Kidney (tissue), 14 donors: ENCODE results near the gene HNRNPA1. TPM values are rescaled to one million over a fixed set of nuclear protein-coding genes. Genes with fewer than 3 reads are reported as not detected.

ENCODE experiments used
- DNase-seq, 5 donors: peaks; one replicate each; pipeline ENCODE4 v3.0.0-alpha.2; 2013 to 2020
- FAIRE-seq: peaks from 2 replicates; lab custom pipeline; 2012; peaks lifted over from hg19 to GRCh38; lab: Jason Lieb, UNC
- H3K27ac ChIP-seq, 2 donors: one replicate each; pipeline ENCODE4 v1.7.0; 2013; ENCODE audit warnings: low read depth in 2 of 2, low read length in 2 of 2, inconsistent platforms in 1 of 2
- H3K27me3 ChIP-seq: one replicate; pipeline ENCODE4 v1.7.1; 2013; ENCODE audit warnings: low read length, inconsistent platforms; ENCODE audit not compliant: control insufficient read depth, insufficient read depth
- H3K36me3 ChIP-seq, 3 donors: one replicate each; pipeline versions ENCODE4 v1.7.0 to v1.7.1; 2013; ENCODE audit warnings: low read length in 3 of 3, control low read depth in 1 of 3, inconsistent platforms in 1 of 3; ENCODE audit not compliant: insufficient read depth in 3 of 3, control insufficient read depth in 2 of 3
- H3K4me1 ChIP-seq, 3 donors: one replicate each; pipeline versions ENCODE4 v1.7.0 to v1.7.1; 2013; ENCODE audit warnings: low read length in 3 of 3, inconsistent platforms in 1 of 3, low read depth in 1 of 3; ENCODE audit not compliant: control insufficient read depth in 2 of 3, insufficient read depth in 2 of 3
- H3K4me3 ChIP-seq, 3 donors: one replicate each; pipeline versions ENCODE4 v1.7.0 to v1.8.1; 2013; ENCODE audit warnings: low read length in 3 of 3, control low read depth in 1 of 3, inconsistent platforms in 1 of 3
- H3K9ac ChIP-seq, 3 donors: one replicate each; pipeline versions ENCODE4 v1.7.0 to v1.7.1; 2013; ENCODE audit warnings: low read length in 3 of 3, control low read depth in 1 of 3, inconsistent platforms in 1 of 3
- H3K9me3 ChIP-seq, 3 donors: one replicate each; pipeline versions ENCODE4 v1.7.0 to v1.7.1; 2013; ENCODE audit warnings: low read length in 3 of 3, control low read depth in 1 of 3, inconsistent platforms in 1 of 3; ENCODE audit not compliant: control insufficient read depth in 2 of 3, insufficient read depth in 1 of 3
- intact Hi-C: fragments of 100-400 bp; cut with DNase I; formaldehyde crosslinking; loops from one replicate; pipeline ENCODE4 v1.11.1; 2022
- polyA plus RNA-seq: library from polyadenylated mRNA; stranded (reverse); fragments of 350-450 nt; fragmentation: Illumina TruSeq; extraction: RNeasy Lipid Tissue Mini Kit (QIAGEN cat#74804); gene quantifications from one replicate; pipeline ENCODE4 v1.2.3, GENCODE V29; 2014; ENCODE audit warnings: low read depth, low replicate concordance; ENCODE audit not compliant: insufficient read depth
- total RNA-seq: library from RNA; stranded (reverse); fragmentation: NEBNext Ultra II Directional; extraction: Animal tissue kit (Norgen Biotek cat#: 25700); gene quantifications from one replicate; pipeline ENCODE4 v1.2.1, GENCODE V29; 2021
- TF ChIP-seq, protein P1 (sequence below): IDR thresholded peaks from 3 replicates; pipeline ENCODE4 v1.5.1; 2012; ENCODE audit warnings: mild to moderate bottlenecking, moderate library complexity, borderline replicate concordance; ENCODE audit not compliant: insufficient read depth; ENCODE audit errors: extremely low read depth
- donor health status: control.
- donor health status: control.
- donor health status: control.
- donor health status: control.
- donor health status: control.
- donor health status: DM: yes; HTN: yes; CAD: no.
- donor health status: Normal renal cell carcinoma (clear cell type).

HNRNPA1 gene
- total and polyA plus RNA-seq, 2 donors from 2014 or later, result 648 to 964 TPM

DNA sequence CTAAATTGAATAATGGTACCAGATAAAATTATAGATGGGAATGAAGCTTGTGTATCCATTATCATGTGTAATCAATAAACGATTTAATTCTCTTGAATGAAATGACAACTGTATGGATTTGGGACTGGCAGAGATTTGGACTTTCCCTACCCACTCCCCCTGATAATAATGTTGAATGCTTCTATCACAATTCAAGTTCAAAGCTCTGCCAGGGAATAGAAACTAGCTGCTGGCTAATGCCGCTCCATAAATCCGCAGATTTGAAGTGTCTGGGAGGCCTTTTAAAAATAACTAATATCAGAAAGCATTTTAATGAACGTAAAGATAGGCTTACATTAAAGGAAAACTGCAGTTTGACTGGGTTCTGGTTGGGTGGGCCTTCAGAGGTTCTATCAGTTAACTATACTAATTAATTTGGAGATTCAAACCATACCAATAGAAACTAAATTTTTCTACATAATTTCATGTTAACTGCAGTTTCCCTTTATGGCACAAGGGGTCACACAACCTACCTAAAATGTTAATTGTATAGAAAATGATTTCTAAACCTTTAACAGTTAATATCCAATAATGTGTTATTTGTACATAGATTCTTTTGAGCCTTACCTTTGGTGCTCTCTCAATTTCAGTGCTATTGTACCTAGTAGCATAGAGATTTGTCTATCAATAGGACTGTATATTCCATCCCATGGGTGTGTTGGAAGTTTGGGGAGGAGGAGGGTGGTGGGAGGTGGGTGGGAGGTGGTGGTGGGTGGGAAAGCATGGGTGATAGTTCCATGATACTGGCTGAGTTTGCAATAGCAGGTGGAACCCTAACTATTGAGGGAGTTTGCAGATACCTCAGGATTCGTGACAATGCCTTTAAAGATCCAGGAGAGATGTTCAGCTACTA is 4.9 kb downstream of the HNRNPA1 start:
- H3K4me1 ChIP-seq, result peaks cover 13 to 19% (median 14%) of the 10 kb centered on the region in 3 donors
- H3K9ac ChIP-seq, result no peak overlapping the region
- H3K9me3 ChIP-seq, result no peaks in the 10 kb centered on the region
- intact Hi-C loops, result no loop called here
- H3K27ac ChIP-seq, result no peak overlapping the region
- TF ChIP-seq, protein P1, sequence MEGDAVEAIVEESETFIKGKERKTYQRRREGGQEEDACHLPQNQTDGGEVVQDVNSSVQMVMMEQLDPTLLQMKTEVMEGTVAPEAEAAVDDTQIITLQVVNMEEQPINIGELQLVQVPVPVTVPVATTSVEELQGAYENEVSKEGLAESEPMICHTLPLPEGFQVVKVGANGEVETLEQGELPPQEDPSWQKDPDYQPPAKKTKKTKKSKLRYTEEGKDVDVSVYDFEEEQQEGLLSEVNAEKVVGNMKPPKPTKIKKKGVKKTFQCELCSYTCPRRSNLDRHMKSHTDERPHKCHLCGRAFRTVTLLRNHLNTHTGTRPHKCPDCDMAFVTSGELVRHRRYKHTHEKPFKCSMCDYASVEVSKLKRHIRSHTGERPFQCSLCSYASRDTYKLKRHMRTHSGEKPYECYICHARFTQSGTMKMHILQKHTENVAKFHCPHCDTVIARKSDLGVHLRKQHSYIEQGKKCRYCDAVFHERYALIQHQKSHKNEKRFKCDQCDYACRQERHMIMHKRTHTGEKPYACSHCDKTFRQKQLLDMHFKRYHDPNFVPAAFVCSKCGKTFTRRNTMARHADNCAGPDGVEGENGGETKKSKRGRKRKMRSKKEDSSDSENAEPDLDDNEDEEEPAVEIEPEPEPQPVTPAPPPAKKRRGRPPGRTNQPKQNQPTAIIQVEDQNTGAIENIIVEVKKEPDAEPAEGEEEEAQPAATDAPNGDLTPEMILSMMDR, result peak; percentile 7
- H3K36me3 ChIP-seq, result peaks cover 22 to 60% (median 42%) of the 10 kb centered on the region in 3 donors
- H3K27me3 ChIP-seq, result no peaks in the 10 kb centered on the region
- DNase-seq, result no peak
- no peak for FAIRE-seq
- H3K4me3 ChIP-seq, result peak overlapping the region in 1 of 3 donors; percentile 12

DNA sequence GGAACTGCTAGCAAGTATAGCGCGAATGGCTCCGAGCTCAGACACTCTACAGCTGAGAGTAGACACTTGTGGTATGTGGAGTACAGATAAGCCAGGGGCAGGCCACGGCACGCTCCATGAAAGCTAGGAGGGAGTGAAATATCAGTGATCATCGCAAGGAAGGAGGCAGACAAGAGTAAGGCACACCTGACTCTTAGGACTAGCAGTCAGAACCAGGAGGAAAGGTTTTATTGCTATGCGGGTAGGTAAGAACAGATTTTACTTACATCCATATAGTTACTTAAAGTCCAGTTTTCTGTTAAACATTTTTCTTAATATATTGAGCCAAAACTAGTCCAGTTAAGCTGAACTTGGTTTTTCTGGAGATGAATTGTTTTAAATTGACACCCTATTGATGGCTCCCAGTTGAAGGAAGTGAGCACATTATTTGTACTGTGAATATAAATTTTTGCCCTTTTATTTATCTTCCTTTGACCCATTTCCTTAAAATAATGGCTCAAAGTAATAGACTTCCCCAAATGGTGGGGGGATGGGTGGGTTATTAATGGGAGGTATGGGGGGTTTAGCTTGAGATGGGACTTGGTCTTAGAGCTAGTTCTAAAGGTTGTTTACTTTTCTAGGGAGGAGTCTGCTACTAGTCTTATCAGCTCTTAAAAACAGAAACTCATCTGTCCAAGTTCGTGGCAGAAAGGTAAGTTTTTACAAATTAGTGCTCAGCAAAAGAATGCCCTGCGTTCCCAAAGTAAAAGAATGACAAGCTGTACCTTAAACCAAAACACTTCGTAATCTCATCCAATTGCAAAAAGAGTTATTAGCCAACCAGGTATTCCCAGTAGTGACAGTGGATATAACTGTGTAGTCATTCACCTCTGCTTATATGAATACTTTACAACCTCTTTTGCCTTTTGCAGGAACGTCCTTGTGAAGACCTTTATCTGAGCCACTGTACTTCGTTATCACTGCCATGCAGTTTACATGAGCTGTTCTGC is 5.8 kb downstream of the HNRNPA1 start:
- TF ChIP-seq, protein P1, result no peak
- Histone ChIP-seq H3K27ac (no peak overlapping the region), H3K27me3 (no peaks in the 10 kb centered on the region), H3K4me1 (peaks cover 13 to 19% (median 14%) of the 10 kb centered on the region in 3 donors), H3K36me3 (peaks cover 22 to 59% (median 42%) of the 10 kb centered on the region in 3 donors), H3K9ac (no peak overlapping the region), H3K9me3 (no peaks in the 10 kb centered on the region), H3K4me3 (no peak overlapping the region)
- no peak for DNase-seq
- intact Hi-C loops, result no loop called here
- no peak for FAIRE-seq

DNA sequence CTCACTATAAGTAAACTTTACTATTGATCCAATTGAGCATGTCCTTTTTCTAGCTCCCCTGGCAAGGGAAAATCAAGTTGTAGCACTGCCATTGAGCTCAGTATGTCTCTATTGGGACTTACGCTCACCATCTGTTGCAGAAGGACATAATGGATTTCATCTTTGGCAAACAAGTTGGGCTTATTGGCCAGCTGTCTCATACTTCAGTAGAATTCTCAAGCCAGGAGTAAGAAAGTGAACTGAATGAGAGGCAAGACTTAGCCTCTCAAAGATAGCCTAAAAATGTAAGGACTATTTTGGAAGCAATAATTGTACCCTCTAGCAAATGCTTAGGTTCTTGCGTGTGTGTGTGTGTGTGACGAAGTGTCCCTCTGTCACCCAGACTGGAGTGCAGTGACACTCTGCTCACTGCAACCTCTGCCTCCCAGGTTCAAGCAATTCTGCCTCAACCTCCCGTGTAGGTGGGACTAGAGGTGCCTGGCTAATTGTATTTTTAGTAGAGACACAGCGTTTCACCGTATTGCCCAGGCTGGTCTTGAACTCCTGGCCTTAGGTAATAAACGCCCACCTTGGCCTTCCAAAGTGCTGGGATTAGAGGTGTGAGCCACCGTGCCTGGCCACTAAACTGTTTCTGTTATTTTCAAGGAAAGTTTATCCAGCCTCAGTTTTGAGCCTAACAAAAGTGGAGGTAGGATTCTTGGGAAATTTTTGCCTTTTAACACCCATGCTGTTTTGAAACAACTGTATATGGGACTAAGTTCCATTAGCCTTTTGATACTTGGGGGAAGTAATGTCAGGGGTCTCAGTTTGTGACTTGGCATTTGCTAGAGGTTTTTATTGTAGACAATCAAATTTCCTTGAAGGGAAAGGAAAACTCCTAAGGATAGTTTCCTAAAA is 7.0 kb downstream of the HNRNPA1 start:
- H3K4me1 ChIP-seq, result peaks cover 9 to 15% (median 10%) of the 10 kb centered on the region in 3 donors
- no peak overlapping the region for H3K9ac ChIP-seq
- H3K27me3 ChIP-seq, result no peaks in the 10 kb centered on the region
- H3K27ac ChIP-seq, result no peak overlapping the region
- TF ChIP-seq, protein P1, result no peak
- peaks cover 17 to 48% (median 36%) of the 10 kb centered on the region in 3 donors for H3K36me3 ChIP-seq
- intact Hi-C loops, result no loop called here
- no peak for FAIRE-seq
- no peaks in the 10 kb centered on the region for H3K9me3 ChIP-seq
- no peak overlapping the region for H3K4me3 ChIP-seq
- DNase-seq, result peak in 1 of 5 donors; percentile 12
